T-helper 1 cell treated with Interleukin-12 subunit alpha and Interleukin-12 subunit beta and Interleukin-4 antibody, amounts not matched to agents 30 ng/mL and 1 ng/mL, for 36 hours (primary cell): ENCODE results near the gene DOCK4. TPM values are rescaled to one million over a fixed set of nuclear protein-coding genes. Genes with fewer than 3 reads are reported as not detected.

Experiments used
- intact Hi-C: fragments of 100-400 bp; cut with micrococcal nuclease; formaldehyde crosslinking; loops from one replicate; pipeline ENCODE4 v1.15.1; 2024
- total RNA-seq: library from RNA; stranded (reverse); gene quantifications from 2 replicates; pipeline ENCODE4 v1.2.3, GENCODE V29; 2022

Gene DOCK4
- total RNA-seq, 1 donor from 2014 or later, result 0.27 TPM

DNA sequence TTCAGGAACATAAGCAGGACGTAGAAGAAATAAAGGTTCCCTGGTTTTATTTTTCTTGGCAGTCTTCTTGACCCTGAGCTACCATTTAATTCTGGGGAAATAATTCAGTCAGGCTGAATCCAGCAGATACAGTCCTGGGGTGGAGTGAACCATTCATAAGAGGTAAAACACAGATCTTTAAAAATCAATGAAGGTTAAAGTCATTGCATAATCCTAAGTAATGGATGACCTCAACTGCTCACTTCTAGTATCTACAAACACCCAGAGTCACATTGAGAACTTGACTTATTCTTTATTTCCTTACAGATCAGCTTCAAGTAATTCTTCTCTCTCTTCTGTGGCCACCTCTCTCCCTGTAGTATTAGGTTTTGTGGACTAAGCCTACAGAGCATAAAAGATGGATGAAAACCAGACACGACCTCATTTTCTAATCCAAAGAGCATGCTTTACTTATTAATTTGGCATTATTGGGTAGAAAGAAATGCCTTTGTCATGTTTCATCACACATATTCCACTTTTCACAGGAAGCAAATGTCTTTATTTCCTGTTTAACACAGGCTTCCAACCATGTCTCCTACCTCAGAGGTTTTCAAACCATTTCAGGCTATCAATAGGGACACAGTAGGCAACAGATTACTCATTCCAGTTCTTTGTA is 461.6 kb downstream of the DOCK4 start:
- intact Hi-C loops, result loop anchor here (5.0 to 10.0 kb wide), 3 partner anchors 108 to 808 kb away; partner anchors contain the start of genes DOCK4 and ZNF277

DNA sequence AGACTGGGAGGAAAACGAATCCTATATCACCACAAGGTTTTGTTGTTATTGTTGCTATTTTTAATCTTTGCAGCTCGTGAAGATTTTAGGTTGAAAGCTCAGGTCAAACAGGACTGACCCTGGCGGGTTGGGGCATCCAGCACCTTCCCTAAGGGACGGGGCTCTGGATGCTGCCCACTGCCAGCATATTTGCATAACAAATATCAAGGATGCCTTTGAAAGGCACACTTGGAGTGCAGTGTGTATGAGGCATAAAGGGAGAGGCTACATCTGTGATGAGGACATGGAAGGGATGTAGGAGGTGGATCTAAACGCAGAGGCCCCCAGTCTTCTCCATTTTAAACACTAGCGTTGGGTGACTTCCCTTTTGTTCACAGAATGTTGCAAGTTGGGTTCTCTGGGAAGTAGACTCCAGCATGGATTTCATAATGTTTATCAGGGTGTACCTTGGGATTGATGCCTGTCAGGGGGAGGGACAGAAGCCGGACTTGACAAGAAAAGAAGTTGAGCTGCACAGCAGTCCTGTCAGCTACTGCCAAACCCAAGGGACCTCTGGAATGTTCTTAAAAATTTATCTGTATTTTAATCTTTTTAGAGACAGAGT is 462.9 kb downstream of the DOCK4 start:
- intact Hi-C loops, result loop anchor here (5.0 to 10.0 kb wide), 3 partner anchors 109 to 809 kb away; partner anchors contain the start of genes DOCK4 and ZNF277

DNA sequence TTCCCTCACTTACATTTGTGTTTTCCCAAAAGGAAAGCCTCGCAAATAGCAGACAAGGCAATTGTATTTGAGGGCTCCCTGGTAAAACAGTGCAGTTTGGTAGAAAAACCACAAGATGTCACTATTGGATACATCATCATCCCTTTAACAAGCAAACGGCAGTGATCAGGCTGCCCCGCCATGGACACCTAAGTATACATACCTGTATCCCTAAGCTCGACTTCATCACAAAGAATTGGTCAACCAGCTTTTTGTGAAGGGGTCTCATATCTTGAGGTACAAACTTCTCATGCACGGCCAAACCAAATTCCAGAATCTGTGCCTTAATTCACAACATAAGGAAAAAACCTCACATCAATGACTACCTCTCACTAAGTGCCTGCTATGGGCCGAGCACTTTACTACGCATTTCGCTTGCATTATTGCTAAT is 464.4 kb downstream of the DOCK4 start:
- intact Hi-C loops, result loop anchor here (1.0 to 10.0 kb wide), 8 partner anchors 110 to 1679 kb away; partner anchors contain the start of genes DOCK4 and ZNF277

DNA sequence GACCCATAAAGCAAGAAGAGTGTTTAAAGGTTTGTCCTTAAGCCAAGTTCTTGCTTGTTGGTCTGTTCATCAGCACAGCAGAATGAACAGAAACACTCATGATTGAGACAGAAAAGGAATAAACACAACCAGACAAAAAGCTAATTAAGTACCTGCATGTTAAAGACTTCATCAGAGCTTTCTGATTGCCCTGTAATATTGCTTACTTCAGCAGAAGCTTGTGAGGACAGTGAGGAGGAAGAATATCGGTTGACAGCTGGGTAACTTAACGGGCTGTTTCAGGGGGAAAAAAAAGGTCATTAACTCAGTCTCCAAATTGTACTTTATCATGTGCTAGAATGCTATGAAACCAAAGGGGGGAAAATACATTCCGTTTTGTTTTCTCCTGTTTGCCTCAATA is 465.3 kb downstream of the DOCK4 start:
- intact Hi-C loops, result loop anchor here (1.0 to 10.0 kb wide), 8 partner anchors 111 to 1680 kb away; partner anchors contain the start of genes DOCK4 and ZNF277

DNA sequence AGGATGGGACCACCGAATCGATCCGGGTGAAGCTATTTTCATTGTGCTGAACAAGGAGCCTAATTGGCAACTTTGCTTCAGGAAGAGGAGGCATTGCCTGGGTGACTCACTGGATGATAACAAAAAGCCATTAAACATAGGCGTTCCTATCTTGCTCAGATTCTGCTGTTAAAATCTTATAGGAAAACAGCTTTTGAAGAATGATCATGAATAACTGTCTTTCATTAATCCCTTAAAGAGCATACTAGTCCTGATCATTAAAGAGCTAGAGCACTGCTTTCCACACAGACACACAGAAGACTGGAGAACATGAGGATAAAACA is 469.7 kb downstream of the DOCK4 start:
- intact Hi-C loops, result loop anchor here (5.0 to 10.0 kb wide), 2 partner anchors 644 to 1142 kb away; partner anchors contain the start of gene LRRN3

DNA sequence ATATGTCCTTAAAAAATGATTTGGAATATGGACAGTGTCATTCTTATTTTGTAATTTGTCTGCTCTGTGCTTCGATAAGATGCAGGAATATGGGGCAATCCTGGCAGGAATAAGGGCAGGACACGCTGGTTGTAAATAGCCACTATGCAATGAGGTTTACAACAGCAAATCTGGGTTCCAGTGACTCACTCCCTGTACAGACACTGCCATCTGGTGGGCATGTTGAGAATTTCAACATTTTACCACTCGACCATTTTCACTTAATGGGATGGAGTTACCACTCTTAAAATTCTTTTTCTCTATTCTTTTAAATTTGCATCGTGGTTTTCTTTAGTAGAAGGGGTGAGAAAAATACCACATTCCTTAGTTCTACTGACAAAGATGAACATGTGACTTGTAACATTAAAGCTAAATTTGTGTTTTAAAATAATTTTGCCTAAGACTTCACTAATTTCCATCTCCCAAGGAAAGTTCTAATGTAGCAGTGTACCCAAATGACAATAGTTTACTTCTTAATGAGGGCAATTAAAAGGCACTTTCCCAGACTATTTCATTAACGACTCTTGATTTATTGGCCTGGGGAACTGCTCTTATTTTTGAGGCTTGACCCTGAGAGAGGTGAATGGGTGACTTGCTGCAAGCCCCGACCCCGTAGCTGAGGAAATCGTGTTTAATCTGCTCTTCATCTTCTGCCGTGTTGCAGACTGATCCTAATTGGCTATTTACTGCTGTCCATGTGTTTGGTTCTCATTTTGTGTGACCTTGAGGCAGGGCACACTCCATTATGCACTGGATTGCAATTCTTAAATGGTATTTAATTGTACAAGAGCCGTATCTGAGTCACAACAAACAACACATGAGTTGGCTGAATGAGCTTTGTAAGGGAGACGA is 470.3 kb downstream of the DOCK4 start:
- intact Hi-C loops, result loop anchor here (1.0 to 10.0 kb wide), 4 partner anchors 250 to 1645 kb away; partner anchors contain the start of gene LRRN3

DNA sequence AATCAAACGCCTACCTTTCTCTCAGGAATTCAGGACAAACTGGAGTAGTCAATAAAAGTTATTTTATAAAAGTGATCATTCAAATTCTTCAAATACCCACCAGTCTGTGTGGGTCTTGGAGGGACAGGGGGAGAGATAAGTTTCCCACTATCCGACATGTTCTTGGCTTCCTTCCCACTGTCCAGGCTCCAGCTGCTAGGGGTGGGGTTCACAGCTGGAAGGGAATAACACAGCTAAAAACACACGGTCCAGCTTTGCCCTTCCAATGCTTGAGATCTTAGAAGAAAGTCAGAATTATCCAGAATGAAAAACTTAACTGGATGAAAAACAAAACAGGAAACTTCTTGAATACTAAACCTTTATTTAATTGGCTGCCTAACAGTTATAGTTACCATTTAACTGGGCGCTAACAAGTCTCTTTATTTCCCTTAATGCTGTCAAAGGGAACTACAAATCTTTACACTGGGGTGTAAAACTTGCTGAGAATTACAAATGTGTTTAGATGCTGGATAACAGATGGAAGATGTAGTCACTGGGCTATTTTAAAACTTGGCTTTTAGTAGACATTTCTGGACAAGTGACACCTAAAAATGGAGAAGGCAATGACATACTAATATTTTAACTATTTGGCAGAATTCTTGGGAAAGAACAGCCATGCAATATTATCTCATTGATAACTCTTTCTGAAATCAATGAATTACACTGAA is 471.1 kb downstream of the DOCK4 start:
- intact Hi-C loops, result loop anchor here (1.0 to 10.0 kb wide), 4 partner anchors 249 to 1644 kb away; partner anchors contain the start of gene LRRN3

DNA sequence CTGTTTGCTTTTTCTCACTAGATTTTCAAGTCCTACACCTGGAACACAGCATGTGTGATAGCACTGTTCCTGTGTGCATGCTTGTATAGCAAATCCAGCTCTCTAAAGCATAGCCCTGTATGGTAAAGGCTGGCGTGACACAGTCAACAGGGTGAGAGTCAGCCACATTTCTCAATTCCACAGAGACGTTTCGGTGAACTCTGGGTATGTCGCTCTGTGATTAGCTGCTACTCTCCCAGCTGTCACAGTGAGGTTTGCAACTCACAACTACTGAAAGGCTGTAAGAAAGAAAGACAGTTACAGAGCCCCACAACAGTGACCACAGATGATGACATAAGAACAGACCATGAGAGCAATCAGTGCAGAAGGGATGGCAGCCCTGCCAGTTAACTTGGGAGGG is 473.3 kb downstream of the DOCK4 start:
- intact Hi-C loops, result loop anchor here (10.0 kb wide), 1 partner anchor 1138 kb away; no protein-coding TSS in a partner anchor

DNA sequence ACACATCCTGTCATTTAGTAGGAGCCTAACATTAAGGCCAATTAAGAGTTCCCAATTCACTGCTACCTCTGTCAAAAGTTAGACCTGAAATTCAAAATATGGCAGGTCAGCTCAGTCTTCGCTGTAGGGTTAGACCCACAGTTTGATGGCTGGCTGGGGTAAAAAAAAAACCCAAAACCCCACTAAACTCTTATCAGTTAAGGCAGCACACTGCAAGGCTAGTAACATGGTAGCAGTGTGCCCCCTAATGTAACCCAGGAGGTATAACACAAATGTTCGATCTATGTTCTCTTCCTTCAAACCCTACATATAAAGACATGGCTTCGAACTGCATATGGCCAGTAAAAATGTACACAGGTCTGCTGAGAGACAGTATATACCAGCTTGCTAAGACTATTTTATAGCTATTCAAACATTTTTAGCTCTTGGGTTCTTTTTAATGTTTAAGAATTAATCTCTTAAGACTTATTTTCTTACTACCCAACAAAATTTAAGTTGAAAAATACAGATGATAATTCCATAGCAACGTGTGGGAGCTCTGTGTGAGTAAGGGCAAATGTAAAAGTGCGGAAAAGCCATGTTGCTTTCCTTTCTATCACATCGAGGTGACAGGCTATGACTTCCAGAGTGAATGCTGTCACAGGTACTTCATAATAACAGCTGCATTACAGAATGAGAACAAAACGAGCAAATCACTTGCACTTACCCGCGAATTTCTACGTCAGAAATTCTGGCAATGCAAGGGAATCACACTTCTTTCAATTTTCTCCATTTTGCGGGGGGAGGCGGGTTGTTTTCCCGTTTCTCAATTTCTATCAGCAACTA is 475.5 kb downstream of the DOCK4 start:
- intact Hi-C loops, result loop anchor here (1.0 to 10.0 kb wide), 2 partner anchors 1136 to 1886 kb away; no protein-coding TSS in a partner anchor

DNA sequence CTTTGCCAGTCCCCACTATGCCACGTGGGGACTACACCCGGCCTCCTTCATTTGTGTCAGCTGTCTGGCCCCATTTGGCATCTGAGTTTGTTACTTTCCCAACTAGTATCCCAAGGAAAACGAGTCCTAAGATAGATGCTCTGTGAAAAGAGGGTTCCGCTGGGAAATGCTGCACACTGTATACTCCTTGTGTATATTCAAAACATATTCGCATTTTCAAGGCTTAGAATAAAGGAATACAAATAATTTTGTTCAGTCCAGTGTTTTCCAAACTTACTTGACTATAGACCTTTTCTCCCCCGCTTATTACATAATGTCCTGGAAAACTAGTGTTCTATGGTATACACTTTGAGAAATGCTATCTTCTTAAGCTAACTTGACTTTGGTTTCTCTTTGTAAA is 476.1 kb downstream of the DOCK4 start:
- intact Hi-C loops, result loop anchor here (1.0 to 10.0 kb wide), 2 partner anchors 1135 to 1886 kb away; no protein-coding TSS in a partner anchor

DNA sequence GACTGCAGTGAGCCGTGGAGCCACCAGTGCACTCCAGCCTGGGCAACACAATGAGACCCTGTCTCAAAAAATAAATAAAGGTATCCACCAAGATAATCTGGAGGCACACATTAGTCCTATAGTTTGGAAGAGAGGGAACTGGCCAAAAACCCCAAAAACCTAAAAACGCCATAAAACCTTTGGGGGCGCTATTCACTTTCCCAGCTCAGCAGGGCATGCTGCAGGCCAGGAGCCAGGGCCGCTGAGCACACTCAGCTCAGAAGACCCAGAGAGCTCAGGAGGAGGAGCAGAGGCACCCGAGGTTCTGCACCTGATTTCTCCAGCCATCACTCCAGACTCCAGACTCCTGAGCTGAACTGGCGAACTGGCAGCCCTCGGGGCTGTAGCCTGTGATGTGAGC is 476.7 kb downstream of the DOCK4 start:
- intact Hi-C loops, result no loop called here

DNA sequence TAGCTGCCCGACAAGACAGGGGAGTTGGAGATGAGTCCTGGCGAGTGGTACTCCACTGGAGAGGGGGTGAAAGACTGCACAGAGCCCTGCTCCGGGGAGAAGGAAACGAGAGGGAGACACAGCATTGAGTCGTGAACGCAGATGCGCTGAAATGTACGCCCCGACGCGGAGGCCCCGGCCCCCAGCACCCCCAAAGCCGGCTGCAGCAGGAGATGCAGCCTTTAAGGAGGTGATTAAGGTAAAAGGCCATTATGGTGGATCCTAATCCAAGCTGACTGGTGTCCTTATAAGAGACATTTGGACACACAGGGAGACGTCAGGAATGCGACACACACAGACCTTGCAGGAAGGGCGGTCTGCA is 477.6 kb downstream of the DOCK4 start:
- intact Hi-C loops, result no loop called here

DNA sequence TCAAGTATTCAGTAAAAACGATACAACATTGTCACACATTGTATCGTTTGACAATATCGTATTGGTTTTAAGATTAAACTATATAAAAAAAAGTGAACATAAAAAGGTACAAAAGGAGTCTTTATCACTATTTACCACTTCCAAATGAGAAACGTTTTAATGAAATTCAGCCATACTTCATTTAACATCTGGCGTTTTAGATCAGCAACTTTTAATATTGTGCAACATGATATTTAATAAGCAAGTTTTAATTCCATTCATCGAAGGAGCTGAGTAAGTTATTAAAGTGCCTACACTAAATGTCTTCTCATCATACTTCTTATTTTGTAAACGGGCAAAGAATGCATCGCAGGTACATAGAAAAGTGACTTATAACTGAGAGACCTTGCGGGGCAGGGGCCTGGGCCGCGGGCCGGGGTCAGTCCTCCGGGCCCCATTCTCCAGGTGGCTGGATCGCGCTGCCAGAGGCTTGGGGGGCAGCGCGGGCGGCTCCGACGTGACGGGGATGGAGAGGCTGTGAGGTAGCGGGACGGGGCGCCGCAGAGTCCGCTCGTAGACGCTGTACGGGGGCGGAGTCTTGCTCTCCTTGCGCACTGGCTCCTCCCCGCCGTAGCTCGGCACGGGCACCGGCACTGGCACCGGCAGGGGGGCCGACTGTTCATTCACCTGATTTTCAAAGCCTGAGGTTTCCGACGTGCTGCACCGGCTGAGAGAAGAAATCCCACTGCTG is 478.1 kb downstream of the DOCK4 start:
- intact Hi-C loops, result no loop called here

DNA sequence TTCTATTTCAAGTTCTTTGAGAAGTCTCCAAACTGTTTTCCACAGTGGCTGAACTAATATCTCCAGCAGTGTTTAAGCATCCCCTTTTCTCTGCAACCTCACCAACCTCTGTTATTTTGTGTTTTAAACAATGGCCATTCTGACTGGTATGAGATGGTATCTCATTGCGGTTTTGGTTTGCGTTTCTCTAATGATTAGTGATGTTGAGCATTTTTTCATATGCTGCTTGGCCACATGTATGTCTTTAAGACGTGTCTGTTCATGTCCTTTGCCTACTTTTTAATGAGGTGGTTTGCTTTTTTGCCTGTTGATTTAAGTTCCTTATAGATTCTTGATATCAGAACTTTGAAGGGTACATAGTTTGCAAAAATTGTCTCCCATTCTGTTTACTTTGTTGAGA is 487.3 kb downstream of the DOCK4 start:
- intact Hi-C loops, result no loop called here

DNA sequence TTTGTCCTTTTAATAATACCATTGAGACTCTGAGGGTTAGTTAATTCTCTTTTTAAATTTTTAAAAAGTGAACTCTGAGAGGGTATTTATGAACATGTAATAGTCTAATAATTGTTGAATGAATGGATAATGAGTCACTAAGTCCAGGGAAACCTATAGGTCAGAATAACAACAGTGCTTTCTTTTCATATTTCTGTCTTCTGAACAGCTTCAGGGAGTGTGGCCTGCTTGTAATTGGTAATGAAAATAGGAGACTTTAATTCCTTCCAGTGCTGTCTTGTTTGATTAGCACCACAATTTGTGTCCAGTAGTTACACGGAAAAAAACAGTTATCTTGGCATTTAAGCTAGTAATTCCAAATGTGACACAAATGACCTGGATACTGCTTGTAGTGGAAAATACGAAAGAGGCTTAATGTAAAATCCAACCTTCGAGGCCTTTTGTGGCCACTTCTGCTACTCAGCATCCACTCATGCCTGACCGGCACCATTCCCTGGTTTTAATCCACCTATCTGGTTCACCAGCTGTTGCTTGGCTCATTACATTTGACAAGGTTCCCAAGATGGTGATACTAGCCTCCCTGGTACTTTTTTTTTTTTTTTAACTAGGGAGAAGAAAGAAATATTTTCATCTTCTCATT is 494.7 kb downstream of the DOCK4 start:
- intact Hi-C loops, result no loop called here

DNA sequence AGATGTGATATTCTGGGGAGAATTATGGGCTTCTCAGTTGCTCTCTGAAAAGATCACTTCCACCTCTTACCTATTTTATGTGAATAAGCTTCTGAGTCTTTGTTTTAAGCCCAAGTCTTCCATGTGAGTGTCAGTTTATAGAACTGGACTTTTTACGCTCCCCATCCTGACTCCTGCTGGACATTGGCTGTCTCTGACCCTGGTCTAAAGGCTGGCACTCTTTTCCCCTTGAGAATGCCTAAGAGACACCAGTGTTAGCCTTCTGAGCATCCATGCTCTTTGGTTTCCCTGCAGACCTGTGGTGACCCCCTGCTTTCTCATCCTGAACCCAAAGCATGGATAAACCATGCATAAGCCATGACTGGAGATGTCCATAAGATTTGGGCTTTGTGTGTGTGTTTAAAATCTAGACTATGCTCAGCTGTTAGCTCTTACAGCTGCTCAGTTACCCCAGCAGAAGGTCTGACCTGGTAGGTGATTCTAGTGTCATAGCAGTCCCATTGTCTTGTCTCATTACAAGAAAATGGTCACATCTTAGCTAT is 495.3 kb downstream of the DOCK4 start:
- intact Hi-C loops, result no loop called here

DNA sequence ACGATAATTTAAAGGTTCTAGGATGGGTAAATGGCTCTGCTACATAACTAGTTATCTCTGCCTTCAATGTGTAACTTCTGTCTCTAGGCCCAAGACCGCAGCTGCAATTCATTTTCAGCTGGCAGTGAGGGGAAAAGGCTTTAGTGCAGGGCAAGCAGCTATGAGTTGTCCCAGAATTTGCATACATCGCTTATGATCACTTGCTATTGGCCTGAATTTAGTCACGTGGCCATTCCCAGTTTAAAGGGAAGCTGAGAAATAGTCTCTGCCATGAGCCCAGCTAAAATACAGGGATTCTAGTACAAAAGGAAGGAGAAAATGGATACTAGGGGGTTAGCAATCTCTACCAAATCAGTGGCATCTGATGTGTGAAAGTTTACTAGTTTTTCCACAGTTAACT is 498.1 kb downstream of the DOCK4 start:
- intact Hi-C loops, result no loop called here

DNA sequence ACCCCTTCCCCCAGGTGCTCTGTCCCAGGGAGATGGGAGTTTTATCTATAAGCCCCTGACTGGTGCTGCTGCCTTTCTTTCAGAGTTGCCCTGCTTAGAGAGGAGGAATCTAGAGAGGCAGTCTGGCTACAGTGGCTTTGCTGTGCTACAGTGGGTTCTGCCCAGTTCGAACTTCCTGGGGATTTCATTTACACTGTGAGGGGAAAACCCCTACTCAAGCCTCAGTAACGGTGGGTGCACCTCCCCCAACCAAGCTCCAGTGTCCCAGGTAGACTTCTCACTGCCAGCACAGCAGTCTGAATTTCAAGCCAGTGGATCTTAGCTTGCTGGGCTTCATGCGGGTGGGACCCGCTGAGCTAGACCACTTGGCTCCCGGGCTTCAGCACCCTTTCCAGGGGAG is 500.4 kb downstream of the DOCK4 start:
- intact Hi-C loops, result no loop called here

DNA sequence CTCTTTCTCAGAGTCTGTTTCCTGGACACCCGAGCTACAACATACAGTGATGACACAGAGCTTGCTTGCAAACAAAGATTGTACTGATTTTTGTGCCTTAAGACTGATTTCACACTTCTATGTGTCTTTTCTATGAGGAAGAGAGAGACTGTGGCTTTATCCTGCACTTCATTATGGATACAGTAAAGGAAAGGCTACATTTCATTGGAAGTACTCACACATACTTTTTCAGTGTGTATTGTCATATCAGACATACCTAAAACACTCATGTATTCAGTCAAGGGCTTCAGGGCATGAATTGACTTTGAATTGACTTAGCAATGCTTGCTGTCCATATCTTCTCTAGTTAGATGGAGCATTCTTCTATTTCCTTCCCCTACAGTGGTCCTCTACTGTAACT is 508.4 kb downstream of the DOCK4 start:
- intact Hi-C loops, result no loop called here
